Stimulated activated naive B cell treated with anti-CD40 and anti-IgM and Interleukin-4, amounts not matched to agents 10 μg/mL and 1 μg/mL and 100 μg/mL, for 72 hours (primary cell): ENCODE measurements around the gene SNX10.

Source experiments
- ATAC-seq, 2 donors: fragments of 150-1000 bp; cut with Tn5 transposase; replicated peaks; 2 replicates each; pipeline ENCODE4 v1.10.0; 2021; ENCODE audit warnings: moderate library complexity in 1 of 2
- DNase-seq: peaks from one replicate; pipeline ENCODE4 v3.0.0; 2021
- H3K27ac Mint-ChIP-seq: one replicate; pipeline ENCODE4 v1.8.0; 2022; ENCODE audit warnings: mild to moderate bottlenecking, mixed read lengths
- H3K27me3 Mint-ChIP-seq, 2 donors: one replicate each; pipeline ENCODE4 v1.8.0; 2022; ENCODE audit warnings: mixed read lengths in 2 of 2
- H3K36me3 Mint-ChIP-seq, 2 donors: one replicate each; pipeline ENCODE4 v1.8.0; 2022; ENCODE audit warnings: mixed read lengths in 2 of 2, mild to moderate bottlenecking in 1 of 2
- H3K4me1 Mint-ChIP-seq, 2 donors: one replicate each; pipeline ENCODE4 v1.8.0; 2022; ENCODE audit warnings: mixed read lengths in 2 of 2, mild to moderate bottlenecking in 1 of 2
- H3K4me3 Mint-ChIP-seq, 2 donors: one replicate each; pipeline ENCODE4 v1.8.0; 2022; ENCODE audit warnings: mild to moderate bottlenecking in 2 of 2, mixed read lengths in 2 of 2, moderate library complexity in 1 of 2
- H3K9me3 Mint-ChIP-seq, 2 donors: one replicate each; pipeline ENCODE4 v1.8.0; 2022; ENCODE audit warnings: mixed read lengths in 2 of 2, mild to moderate bottlenecking in 1 of 2

The SNX10 gene

DNA sequence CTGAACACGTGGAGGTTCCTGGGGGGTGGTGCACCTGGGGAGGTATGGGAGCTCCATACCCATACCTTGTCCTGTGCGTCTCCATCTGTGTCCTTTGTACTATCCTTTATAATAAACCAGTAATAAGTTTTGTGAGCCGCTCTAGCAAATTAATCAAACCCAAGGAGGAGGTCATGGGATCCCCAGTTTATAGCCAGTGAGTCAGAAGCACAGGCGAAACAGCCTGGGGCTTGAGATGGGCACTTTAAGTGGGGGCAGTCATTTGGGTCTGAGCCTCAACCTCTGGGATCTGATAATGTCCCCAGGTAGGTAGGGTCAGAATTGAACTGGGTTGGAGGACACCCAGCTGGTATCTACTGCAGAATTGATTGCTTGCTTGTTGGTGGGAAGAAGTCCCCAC, 16.9 kb downstream of the SNX10 start:
- H3K4me1 Mint-ChIP-seq = peaks cover 32 to 45% of the 10 kb centered on the region in 2 donors

DNA sequence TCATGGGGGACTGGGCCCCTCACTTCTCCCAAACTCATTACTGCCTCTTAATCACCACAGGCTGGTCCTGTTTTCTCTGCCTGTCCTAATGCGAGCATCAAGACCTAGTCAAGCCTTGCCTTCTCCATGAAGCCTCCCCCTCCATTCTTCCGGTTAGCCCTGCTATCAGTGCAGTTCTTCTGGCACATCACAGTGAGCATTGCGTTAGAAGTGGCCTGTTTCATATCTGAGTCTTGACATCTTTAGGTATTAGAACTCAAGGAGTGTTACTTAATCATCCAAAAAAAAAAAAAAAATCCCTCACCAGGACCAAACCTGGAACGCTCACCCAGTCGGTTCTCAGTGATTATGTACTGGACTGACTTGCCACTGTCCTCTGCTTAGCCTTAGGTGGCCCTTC, 17.4 kb downstream of the SNX10 start:
- ATAC-seq (no peak), DNase-seq (no peak)
- Mint-ChIP-seq H3K9me3 (no peaks in the 10 kb centered on the region), H3K4me1 (peaks cover 31 to 45% of the 10 kb centered on the region in 2 donors), H3K27ac (peak overlapping the region; percentile 60), H3K4me3 (no peak overlapping the region), H3K36me3 (peaks cover 8 to 22% of the 10 kb centered on the region in 2 donors), H3K27me3 (no peaks in the 10 kb centered on the region)

More for the DNA sequence above, 16.9 kb downstream of the SNX10 start:
- ATAC-seq (no peak), DNase-seq (no peak)
- Mint-ChIP-seq H3K9me3 (no peaks in the 10 kb centered on the region), H3K36me3 (peaks cover 8 to 23% of the 10 kb centered on the region in 2 donors), H3K27me3 (no peaks in the 10 kb centered on the region), H3K4me3 (no peak overlapping the region), H3K27ac (peak overlapping the region; percentile 59)

DNA sequence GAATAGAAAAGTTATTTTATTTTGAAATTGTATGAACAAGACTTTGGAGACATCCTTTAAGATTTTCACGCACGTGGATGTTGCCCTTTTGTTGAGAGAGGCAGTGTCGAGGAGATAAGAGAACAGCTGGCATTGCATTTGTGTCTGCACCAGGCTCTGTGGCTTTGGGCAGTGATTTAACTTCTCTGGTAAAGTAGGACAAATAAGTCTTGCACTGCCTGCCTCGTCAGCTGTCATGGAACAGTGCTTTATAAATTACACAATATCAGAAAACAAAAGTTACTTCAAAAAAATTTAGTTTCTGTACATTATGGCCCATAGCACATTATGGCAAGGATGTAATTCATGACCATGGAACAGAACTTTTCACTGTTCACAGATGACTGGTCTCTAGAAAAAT, 20.1 kb downstream of the SNX10 start:
- peaks cover 8 to 18% of the 10 kb centered on the region in 2 donors for H3K36me3 Mint-ChIP-seq
- peaks cover 24 to 43% of the 10 kb centered on the region in 2 donors for H3K4me1 Mint-ChIP-seq
- H3K9me3 Mint-ChIP-seq = no peaks in the 10 kb centered on the region
- no peak overlapping the region for H3K4me3 Mint-ChIP-seq
- H3K27me3 Mint-ChIP-seq = no peaks in the 10 kb centered on the region
- H3K27ac Mint-ChIP-seq = no peak overlapping the region
- no peak for DNase-seq
- ATAC-seq = no peak

DNA sequence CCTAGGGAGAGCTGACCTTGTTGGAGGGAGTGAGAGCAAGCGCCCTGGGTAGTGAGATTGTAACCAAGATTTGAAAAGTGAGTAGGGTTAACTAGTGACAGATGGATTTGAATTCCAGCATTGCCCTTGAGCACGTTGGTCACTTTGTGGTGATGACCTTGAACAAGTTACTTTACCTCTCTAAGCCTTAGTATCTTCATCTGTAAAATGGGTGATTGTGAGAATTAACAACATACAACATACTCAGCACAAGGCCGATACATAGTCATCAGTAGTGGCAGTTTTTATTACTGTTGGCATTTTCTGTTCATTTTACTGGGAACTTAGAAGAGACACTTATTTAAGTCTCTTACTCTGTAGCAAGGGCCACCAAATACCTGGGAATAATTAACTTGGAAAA, 25.5 kb downstream of the SNX10 start:
- Mint-ChIP-seq H3K27ac (no peak overlapping the region), H3K9me3 (no peaks in the 10 kb centered on the region), H3K27me3 (no peaks in the 10 kb centered on the region), H3K4me3 (no peak overlapping the region), H3K4me1 (peaks cover 26 to 51% of the 10 kb centered on the region in 2 donors), H3K36me3 (peaks cover 7 to 8% of the 10 kb centered on the region in 2 donors)
- no peak for DNase-seq
- no peak for ATAC-seq

DNA sequence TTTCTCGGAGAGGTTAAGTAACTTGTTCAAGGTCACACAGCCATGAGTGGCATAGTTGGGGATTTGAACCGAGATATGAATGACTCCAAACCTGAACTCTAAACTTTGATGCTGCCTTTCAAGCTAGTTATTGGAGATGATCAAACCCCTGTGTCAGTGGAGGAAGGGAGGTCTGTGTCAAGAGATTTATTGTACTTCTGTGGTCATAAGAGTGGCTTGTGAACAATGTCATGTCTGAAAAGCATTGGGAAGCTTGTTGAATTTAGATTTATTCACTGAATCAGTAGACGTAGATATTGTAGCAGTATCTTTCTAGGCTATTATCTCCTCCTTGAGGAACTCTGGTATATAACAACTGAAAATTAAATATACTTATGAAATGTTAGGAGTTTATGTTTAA, 27.3 kb downstream of the SNX10 start:
- Mint-ChIP-seq H3K36me3 (peaks cover 7 to 13% of the 10 kb centered on the region in 2 donors), H3K9me3 (no peaks in the 10 kb centered on the region), H3K4me3 (no peak overlapping the region), H3K27ac (peak overlapping the region; percentile 70), H3K4me1 (peaks cover 28 to 57% of the 10 kb centered on the region in 2 donors), H3K27me3 (no peaks in the 10 kb centered on the region)
- DNase-seq (no peak), ATAC-seq (no peak)

DNA sequence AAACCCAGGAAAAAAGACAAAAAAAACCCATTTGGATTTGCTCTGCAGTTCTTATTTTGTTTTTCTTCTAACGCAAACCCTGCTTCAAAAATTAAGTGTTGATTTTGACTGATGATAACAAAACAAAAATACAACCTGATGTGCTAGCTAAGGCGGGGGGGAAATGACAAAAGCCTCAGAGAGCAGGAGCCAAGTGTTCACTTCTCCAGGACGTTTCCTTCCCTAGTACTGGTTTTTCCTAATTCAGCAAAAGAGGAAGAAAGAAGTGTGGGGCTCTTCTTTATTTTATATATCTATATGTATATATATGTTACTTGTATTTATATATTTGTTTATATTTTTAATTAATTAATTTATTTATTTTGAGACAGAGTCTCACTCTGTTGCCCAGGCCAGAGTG, 28.0 kb downstream of the SNX10 start:
- H3K27me3 Mint-ChIP-seq = no peaks in the 10 kb centered on the region

DNA sequence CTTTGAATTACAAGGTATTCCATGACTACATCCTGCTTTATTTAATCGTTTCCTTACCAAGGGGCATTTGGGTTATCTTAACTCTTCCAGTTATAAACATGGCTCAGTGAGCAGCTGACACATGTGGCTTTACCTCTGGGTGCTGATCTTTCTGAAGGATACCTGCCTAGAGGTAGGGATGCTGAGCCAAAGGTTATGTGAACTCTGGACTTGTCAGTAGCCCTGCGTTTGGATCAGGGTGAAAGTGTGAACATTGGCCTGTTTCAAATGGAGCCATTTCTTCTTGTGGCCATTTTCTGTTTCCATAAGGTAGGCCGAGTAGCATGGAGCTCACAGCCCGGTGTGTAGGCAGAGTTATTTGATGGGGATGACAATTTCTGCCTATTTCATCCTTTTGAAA, 29.2 kb downstream of the SNX10 start:
- no peak for ATAC-seq
- H3K27ac Mint-ChIP-seq = no peak overlapping the region

More for the DNA sequence above, 28.0 kb downstream of the SNX10 start:
- DNase-seq (no peak), ATAC-seq (no peak)
- Mint-ChIP-seq H3K9me3 (no peaks in the 10 kb centered on the region), H3K4me1 (peaks cover 26 to 54% of the 10 kb centered on the region in 2 donors), H3K27ac (no peak overlapping the region), H3K4me3 (no peak overlapping the region), H3K36me3 (peaks cover 7 to 13% of the 10 kb centered on the region in 2 donors)

DNA sequence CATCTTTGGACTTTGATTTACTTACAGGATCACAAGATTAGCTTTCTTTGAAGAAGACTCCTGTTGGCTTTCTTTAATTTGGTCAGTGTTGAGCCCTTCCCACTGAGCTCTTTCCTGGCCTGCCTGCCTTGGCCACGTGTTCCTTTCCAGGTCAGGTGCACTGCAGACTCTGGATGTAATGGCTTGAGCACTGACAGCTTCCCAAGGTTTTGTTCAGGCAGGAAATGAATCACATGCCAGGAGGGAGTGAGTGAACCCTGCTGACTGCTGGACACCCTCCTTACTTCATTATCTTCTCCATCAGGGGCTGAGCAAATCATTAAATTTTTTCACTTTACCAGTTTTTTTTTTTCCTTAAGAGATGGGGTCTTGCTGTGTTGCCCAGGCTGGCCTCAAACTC, 29.8 kb downstream of the SNX10 start:
- DNase-seq (no peak), ATAC-seq (no peak)
- Mint-ChIP-seq H3K27ac (no peak overlapping the region), H3K4me3 (no peak overlapping the region), H3K4me1 (peaks cover 25 to 47% of the 10 kb centered on the region in 2 donors), H3K27me3 (no peaks in the 10 kb centered on the region), H3K9me3 (no peaks in the 10 kb centered on the region), H3K36me3 (peaks cover 7 to 13% of the 10 kb centered on the region in 2 donors)

More for the DNA sequence above, 29.2 kb downstream of the SNX10 start:
- peaks cover 23 to 47% of the 10 kb centered on the region in 2 donors for H3K4me1 Mint-ChIP-seq
- no peak overlapping the region for H3K4me3 Mint-ChIP-seq
- no peak for DNase-seq
- no peaks in the 10 kb centered on the region for H3K9me3 Mint-ChIP-seq
- H3K27me3 Mint-ChIP-seq = no peaks in the 10 kb centered on the region
- H3K36me3 Mint-ChIP-seq = peaks cover 7 to 13% of the 10 kb centered on the region in 2 donors

DNA sequence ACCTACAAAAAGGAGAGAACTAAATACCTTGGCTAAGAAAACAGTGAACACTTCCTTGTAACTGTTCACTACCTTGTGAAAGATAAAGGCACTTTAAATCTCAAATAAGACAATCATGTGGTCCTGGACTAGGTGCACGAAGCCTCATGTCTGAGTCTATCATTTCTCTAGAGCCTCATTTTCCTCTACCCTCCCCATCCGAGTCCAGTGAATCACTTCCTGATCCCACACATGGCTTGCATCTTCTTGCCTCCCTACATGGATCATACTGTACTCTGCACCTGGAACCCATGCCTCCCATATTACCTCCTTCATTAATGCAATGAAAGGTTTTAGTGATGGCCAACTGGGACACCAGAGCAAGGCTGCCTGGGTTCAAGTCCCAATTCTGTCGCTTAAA, 34.5 kb downstream of the SNX10 start:
- peaks cover 7 to 29% of the 10 kb centered on the region in 2 donors for H3K36me3 Mint-ChIP-seq
- H3K4me1 Mint-ChIP-seq = peaks cover 37 to 58% of the 10 kb centered on the region in 2 donors
- no peak overlapping the region for H3K4me3 Mint-ChIP-seq
- ATAC-seq (no peak), DNase-seq (no peak)
- H3K27ac Mint-ChIP-seq = no peak overlapping the region
- no peaks in the 10 kb centered on the region for H3K9me3 Mint-ChIP-seq
- H3K27me3 Mint-ChIP-seq = no peaks in the 10 kb centered on the region

DNA sequence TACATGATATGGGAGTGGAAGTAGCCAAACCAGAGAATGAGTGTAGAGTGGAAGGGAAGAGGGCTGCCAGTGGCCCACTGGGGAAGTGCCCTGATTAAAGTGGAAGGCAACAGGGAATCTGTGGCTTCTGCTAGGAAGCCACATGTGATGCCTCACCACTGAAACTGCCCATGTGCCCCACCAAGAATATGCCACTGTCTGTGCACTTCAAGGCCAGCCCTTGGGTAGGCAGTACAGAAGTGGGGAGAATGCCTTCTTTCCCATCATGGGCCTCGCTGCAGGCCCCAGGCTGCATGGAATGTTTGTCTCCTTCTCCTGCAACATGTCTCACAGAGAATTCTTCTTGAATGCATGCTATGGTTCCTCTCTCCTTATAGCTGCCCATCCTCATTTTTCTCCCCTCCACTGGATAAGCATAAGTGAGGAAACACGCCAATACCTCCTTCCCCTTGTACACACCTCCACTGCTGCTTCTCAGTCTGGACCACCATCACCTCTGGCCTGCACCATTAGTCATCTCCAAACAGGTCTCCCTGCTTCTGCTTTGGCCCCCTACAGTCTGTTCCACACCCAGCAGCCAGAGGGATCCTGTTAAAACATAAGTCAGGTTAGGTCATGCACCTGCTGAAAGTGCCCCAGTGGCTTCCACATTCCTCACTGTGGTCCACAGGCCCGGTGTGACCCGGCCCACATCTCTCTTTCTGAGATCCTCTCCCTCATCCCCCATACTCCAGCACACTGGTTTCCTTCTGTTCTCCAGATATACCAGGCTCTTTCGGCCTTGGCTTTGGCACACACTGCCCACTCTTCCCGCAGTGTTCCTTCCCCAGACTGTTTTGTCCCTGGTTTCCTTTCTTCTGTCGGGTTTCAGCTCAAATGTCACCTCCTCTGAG, 37.1 kb downstream of the SNX10 start:
- Mint-ChIP-seq H3K4me3 (peak overlapping the region in 1 of 2 donors; percentile 63), H3K27me3 (no peaks in the 10 kb centered on the region), H3K9me3 (no peaks in the 10 kb centered on the region), H3K27ac (peak overlapping the region; percentile 33), H3K36me3 (peaks cover 0 to 24% of the 10 kb centered on the region in 2 donors), H3K4me1 (peaks cover 40 to 63% of the 10 kb centered on the region in 2 donors)
- ATAC-seq (peak; percentile 75), DNase-seq (no peak)

DNA sequence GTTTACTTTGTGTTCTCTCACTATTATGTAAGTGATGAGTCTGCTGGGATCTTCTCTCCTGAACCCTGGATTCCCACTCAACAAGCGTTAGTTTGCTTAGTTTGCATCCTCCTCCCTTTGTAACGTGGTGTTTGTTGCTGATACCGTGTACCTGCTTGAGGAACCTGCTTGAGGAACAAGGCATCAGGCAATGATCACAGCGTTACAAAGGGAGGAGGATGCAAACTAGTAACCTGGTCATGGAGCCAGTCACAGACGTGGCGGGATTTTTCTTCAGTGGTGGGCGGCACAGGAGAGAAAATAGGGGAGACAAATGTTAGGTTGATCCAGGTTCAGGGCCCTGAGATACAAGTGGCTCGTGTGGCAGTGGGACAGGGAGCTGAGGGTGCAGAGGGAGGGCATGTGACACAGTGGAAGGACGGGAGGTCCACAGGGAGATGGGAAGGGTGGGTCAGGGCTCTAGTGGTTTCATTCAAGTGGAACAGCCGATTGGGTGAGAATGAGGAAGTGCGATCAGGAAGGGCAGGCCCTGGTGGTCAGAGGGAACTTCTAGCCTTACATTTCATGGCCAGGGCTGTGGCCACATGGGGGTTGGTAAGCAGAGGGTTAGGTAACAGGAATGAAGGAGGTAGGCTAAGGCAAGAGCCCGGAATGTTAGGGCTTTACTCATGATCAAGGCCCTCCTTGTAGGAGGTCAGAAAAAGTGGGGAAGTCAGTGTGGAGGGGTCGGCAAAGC, 38.0 kb downstream of the SNX10 start:
- peaks cover 48 to 66% of the 10 kb centered on the region in 2 donors for H3K4me1 Mint-ChIP-seq

DNA sequence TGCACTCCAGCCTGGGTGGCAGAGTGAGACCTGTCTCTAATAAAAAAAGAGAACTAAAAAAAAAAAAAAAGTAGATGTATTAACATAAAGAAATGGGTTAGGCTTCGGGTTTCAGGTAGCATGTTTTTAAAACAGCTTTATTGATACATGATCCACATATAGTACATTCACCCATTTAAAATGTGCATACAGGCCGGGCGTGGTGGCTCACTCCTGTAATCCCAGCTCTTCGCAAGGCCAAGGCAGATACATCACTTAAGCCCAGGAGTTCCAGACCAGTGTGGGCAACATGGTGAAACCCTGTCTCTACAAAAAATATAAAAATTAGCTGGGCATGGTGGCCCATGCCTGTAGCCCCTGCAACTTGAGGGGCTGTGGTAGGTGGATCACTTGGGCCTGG, 39.5 kb downstream of the SNX10 start:
- peaks cover 56 to 80% of the 10 kb centered on the region in 2 donors for H3K4me1 Mint-ChIP-seq
- H3K36me3 Mint-ChIP-seq = peaks cover 0 to 29% of the 10 kb centered on the region in 2 donors
- DNase-seq (no peak), ATAC-seq (no peak)
- H3K27ac Mint-ChIP-seq = peak overlapping the region; percentile 11
- H3K4me3 Mint-ChIP-seq = no peak overlapping the region
- no peaks in the 10 kb centered on the region for H3K27me3 Mint-ChIP-seq
- peaks cover 0 to 2% of the 10 kb centered on the region in 2 donors for H3K9me3 Mint-ChIP-seq

More for the DNA sequence above, 38.0 kb downstream of the SNX10 start:
- Mint-ChIP-seq H3K27me3 (no peaks in the 10 kb centered on the region), H3K9me3 (no peaks in the 10 kb centered on the region), H3K4me3 (peak overlapping the region; percentile 63 to 69), H3K27ac (peak overlapping the region; percentile 90), H3K36me3 (peaks cover 0 to 29% of the 10 kb centered on the region in 2 donors)
- ATAC-seq (peak; percentile 80 to 83), DNase-seq (peak; percentile 38)

DNA sequence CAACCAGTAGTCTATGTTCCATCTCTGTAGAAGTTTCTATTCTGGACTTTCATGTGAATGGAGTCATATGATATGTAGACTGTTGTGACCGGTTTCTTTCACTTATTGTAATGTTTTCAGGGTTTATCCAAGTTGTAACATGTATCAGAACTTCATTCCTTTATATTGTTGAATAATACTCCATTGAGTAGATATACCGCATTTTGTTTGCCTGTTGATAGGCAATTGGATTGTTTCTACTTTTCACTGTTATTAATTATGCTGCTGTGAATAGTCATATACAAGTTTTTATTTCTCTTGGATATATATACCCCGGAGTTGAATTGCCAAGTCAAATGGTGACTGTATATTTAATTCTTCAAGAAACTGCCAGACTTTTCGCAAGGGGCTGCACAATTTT, 40.1 kb downstream of the SNX10 start:
- Mint-ChIP-seq H3K9me3 (peaks cover 0 to 2% of the 10 kb centered on the region in 2 donors), H3K4me3 (no peak overlapping the region), H3K36me3 (peaks cover 0 to 29% of the 10 kb centered on the region in 2 donors), H3K4me1 (peaks cover 54 to 84% of the 10 kb centered on the region in 2 donors), H3K27me3 (no peaks in the 10 kb centered on the region), H3K27ac (peak overlapping the region; percentile 16)
- ATAC-seq (no peak), DNase-seq (no peak)

DNA sequence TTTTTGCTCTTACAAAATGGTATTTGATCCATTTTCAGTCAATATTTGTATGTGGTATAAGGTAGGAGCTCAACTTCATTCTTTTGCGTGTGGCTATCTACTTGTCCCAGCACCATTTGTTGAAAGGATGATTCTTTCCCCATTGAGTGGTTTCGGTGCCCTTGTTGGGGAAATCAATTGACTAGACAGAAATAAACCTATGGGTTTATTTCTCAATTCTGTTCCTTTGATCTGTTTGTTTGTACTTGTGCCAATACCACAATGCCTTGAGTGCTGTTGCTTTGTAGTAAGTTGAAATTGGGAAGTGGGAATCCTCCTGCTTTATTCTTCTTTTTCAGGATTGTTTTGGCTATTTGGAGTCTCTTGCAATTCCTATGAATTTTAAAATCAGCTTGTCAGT, 41.0 kb downstream of the SNX10 start:
- no peak overlapping the region for H3K27ac Mint-ChIP-seq

More for the DNA sequence above, 41.0 kb downstream of the SNX10 start:
- ATAC-seq = no peak
- Mint-ChIP-seq H3K4me1 (peaks cover 59 to 93% of the 10 kb centered on the region in 2 donors), H3K27me3 (no peaks in the 10 kb centered on the region), H3K9me3 (peaks cover 0 to 2% of the 10 kb centered on the region in 2 donors), H3K36me3 (peaks cover 0 to 29% of the 10 kb centered on the region in 2 donors), H3K4me3 (no peak overlapping the region)
- no peak for DNase-seq
